HG03039 (cell line): ENCODE data around the gene CA10.

Source experiments
- ATAC-seq: cut with Tn5 transposase; IDR thresholded peaks from one replicate; pipeline ENCODE4 v1.9.1; 2021; ENCODE audit warnings: mild to moderate bottlenecking, moderate library complexity; ENCODE audit not compliant: unreplicated experiment

CA10 gene

DNA sequence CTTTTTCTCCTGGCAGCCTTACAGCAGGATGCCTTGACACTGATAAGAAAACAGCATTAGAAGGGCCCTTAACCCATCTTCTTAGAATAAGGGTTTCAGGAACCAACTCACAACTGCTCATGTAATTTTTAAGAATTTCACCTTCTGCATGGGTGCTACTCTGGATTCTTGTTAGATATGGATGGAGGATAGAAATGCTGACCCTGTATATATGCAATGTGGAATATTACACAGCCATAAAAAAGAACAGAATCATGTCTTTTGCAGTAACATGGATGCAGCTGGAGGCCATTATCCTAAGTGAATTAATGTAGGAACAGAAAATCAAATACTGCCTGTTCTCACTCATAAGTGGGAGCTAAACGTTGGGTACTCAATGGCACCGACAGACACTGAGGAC, 423.5 kb downstream of the CA10 start:
- no peak for ATAC-seq

DNA sequence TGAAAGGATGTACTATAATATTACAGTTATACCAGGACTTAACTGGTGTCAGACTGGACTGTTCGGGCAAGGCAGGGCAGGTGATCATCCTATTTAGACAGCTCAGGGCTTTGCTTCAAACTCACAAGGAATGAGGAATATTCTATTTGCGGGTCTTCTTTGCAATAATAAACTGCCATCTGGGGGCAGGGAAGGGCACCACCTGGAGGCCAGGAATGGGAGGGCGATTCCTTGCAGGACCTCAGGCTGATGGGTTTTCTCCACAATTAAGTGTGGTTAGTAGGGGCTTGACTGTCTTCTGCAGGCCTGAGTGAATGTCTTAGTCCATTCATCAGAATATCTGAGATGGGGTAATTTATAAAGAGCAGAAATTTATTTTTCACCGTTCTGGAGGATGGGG, 424.1 kb downstream of the CA10 start:
- ATAC-seq, result no peak

DNA sequence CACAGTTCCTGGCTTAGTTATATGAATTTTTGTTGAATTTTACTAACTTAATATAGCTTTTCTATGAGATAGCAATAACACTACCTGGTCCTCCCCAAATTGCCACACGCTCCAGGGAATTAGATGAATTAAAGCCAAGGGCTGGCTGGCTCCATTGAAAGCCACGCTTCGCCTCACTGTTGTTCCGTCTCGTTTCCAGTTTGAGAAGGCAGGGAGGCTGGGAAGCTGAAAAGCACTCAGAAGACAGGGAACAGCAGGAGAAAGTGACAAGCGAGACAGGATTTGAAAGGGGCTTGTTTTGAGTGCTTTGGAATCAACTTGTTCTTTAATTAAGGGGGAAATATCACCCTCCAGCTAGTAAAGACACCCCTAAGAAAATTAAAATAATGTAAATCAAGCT, 425.3 kb downstream of the CA10 start:
- no peak for ATAC-seq

DNA sequence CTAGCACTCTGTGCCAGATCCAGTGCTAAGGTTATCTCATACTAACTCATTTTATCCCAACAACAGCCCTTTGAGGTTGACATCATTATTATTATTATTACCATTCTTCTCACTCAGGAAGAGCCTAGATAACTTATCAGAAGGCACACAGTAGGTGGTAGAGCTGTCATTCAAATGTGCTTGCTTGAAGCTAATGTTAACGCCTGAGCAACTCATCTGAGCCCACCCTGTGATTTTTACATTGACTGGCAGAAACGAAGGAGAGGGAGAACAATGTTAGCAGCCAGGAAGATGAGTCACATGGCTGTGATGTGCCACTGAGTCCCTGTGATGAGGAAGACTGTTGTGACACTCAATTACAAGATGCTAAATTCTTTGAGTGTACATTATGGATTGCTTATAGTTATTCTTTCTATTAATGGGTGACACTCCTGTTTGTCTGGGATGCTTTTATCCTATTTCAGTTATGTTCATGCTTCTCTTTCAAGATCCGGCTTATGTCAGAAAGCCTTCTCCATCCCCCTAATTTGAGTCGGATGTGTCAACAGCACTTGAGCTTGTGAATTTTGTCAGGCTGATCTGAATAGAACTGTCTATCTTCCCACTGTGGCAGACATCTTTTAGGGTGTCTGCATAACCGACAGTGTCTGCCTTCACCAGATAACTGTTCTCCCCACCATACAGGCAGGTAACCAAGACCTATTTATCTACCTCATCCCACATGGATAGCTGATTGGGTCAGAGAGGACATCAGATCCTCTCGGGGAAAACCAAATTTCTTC, 426.4 kb downstream of the CA10 start:
- ATAC-seq, result no peak

DNA sequence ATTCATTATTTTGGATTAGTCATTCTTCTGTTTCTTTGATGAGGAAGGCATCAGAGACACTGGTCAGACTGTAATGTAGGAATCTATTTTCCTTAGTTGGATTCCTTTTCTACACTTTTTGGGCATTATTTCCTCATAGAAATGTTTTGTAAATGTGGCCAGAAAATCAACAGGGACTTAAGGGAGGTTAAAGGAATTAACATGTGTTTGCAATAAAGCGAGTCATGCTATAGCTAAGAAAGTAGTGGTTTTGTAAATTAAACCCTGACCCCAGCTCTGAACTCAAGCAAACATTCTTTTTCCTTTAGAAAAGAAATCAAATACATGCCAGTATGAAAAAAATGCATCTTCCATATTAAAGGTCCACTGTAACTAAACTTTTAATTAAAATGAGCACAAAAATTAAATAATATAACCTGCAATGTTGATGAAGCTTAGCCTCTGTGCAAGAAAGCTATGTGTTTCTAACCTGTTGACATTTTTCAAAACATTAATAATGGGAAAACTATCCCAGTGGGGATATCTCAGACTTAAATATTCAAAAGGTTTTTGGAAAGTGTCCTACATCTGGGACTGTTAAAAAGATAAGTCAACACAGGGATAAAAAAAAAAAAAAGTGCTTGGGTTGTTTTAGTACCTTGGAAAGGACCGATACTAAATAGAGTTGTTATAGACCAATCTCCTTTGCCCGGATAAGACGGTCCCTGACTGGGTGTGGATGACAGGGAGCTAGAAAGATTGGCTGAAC, 428.0 kb downstream of the CA10 start:
- no peak for ATAC-seq

DNA sequence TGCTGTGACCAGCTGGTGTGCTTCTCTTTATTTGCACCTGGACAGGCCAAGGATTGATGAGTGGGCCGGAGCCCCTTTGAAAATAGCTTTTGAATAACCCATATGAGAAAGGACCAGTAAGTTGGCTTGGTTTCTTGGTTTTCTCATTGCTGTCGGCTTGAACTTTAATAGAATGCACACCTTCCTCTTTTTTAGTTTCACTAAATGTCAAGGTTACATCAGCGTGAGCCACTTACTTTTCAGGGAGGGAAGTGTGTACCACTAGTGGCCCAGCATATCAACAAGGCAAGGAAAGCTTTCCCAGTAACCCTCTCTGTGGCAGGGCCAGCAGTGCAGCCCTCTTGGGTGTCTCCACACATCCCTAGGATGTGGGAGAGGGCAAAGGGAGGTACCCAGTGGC, 433.3 kb downstream of the CA10 start:
- no peak for ATAC-seq

DNA sequence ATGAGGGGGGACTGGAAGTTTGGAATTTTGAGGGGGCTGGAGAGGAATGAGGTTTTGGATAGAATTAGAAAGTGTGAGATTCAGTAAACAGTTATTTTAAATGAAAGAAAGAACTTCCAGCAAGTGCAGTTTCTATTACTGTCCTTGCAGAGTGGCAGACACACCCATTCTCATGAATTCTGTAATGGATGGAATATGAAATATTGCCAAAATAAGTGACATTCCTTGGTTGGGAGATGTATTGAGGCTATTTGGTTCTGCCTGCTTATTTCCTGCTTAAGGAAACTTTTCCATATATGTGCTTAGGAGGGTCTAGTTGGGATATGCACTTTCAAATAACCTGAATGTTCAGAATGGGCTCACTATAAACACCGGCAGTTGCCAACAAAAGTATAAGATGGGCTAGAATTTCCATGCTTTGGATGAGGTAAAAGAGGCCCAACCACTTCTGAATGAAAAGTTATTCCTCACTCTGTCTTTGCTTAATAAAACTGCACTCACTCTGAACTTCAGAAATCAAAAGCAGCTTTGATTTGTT, 434.4 kb downstream of the CA10 start:
- ATAC-seq, result no peak

DNA sequence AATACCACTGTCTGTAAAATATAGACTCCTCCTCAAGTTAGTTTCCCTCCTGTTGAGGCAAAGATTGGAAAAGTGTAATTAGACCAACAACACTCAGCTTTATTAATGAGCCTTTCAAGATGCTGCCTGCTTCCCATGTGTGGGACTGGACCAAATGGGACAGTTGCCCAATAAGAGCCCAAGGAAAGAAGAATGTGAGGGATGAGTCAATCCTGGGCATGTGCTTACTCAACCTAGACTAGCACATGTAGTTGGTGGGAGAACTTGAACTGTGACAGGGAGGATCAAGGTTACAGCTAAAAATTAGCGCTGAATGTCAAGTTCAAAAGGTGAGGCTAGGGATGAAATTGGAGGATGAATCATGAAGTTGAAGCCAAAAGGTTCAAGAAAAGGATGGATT, 435.5 kb downstream of the CA10 start:
- ATAC-seq, result no peak

DNA sequence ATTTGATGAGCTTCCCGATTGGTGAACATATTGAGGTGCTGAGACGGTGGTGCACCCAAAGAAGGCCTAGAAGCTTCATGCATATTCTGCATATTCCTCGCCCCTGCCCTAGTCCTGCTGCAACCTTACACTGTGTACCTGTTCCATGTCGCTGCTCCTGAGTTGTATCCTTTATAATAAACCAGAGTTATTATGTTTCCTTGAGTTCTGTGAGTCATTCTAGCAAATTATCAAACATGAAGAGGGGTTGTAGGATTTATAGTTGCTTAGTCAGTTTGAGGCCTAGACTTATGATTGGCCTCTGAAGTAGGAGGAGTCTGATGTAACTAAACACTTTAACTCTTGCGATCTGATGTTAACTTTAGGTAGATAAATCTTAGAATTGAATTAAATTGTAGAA, 436.8 kb downstream of the CA10 start:
- ATAC-seq, result no peak

DNA sequence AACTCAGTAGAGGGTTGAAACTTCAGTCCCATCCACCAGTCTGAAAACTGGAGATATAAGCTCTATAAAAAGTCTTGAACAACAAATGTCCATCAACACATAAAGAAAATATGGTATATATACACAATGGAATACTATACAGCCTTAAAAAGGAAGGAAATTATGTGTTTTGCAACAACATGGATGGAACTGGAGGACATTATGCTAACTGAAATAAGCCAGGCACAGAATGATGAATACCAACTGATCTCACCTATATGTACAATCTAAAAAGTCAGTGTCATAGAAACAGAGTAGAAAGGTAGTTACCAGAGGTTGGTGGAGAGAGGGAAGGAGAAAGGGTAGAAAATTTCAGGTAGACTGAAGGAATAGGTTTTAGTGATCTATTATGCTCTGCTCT, 438.1 kb downstream of the CA10 start:
- no peak for ATAC-seq

DNA sequence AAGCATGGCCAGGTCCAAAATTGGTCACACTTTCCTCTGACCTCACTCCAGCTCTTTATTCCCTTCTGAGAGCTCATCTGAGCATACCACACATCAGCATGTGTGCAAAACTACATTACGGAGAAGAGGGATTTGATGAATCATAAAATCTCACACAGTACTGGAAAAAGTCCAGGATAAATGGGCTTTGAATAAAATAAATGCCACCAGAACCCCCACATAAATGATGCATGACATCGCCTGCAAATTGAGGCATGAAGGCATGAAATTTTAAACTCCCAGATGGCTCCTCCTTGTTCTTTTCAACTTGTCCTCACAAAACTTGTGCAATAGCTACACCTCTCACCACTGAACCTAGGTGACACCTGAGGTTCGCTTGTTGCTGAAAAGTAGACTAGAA, 439.5 kb downstream of the CA10 start:
- ATAC-seq, result no peak

DNA sequence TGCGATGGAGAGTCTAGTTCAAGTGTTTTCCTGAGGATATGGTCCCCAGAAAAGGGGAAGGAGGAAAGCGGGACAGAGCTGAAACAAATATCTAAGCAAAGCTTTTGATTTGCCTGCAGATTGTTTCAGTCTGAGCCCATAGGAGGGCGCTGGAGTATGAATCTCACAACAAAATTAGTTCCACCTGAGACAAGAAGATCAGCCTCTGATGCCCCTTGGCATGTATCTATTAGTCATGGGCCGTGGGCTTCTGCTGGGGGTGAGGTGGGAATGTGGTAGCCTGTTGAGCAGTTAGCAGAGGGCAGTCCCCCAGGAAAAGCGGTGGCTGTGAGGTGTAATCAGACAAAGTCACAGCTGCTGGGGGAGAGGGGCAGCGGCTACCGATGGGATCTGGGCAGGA, 446.9 kb downstream of the CA10 start:
- ATAC-seq, result no peak

DNA sequence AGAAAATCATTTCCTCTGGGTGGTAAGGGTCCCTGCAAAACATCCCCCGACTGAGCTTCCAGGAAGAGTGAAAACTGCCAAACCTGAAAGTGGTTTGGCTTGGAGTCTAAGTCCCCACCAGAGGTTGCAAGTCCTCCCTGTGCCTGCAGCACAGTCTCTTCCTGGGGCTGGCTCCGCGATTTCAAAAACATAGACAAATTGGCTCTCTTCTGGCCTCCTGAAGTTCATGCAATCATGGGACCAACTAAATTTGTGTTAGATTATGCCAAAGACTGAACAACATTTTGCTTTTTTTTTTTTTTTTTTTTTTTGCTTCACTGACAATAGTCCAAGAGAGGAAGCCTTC, 447.9 kb downstream of the CA10 start:
- ATAC-seq, result no peak

DNA sequence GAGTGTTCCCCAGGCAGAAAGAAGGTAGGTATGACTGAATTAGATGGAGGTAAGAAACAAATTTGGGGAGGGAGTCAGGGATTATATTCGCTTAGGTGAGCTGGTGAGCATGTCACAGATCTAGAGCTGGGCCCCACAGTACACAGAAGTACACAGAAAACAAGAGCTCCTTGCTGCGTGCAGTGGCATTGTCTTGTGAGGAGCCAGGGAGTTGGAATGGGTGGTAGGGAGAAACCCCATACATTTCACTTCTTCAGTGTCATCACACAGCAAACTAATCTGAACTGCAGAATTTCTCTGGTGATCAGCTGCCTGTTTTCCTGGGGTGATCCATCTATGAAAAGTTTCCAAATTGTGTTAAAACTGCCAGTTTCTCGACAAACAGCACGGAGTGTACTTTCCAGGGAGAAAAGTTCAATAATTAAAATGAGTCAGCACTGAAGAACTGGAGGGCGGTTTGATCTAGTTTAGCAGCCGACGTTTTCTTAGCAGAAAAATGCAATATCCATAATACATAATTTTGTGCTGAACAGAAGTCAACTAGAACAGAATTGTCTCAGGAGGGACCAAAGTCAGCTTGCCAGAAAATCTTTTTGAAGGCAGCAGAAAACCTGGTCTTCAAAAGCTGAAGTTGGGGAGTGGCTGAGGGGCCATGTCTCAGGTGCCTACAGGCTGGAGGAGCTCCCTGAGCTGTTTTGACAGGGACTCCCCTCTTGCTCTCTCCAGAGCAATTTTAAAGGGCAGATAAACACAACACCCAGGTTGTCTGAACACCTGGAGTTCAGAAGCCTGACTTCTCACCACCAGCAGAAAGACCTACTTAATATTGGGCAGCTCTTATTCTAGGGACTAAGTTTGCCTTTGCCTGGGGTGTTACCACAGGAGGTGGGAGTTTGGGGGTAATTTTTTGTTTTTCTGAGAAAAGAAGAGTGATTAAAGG, 448.6 kb downstream of the CA10 start:
- no peak for ATAC-seq

DNA sequence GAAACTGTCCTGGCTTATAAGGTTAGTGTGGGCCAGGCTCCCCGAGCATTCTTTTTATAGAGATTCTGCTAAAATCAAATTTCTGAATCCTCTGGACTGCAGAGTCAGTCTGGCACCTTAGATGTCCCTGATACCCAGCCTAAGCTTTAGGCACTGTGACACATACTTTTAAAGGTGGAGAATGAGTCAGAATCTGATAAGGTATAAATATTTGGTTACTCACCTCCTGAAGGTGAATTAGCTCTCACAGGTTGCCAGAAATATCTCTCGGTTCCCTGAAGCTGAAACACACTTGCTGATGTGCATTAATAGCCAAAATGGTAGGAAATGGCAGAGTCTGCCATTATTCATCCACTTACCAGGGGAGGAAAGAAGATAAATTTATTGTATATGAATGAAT, 451.3 kb downstream of the CA10 start:
- ATAC-seq, result no peak

DNA sequence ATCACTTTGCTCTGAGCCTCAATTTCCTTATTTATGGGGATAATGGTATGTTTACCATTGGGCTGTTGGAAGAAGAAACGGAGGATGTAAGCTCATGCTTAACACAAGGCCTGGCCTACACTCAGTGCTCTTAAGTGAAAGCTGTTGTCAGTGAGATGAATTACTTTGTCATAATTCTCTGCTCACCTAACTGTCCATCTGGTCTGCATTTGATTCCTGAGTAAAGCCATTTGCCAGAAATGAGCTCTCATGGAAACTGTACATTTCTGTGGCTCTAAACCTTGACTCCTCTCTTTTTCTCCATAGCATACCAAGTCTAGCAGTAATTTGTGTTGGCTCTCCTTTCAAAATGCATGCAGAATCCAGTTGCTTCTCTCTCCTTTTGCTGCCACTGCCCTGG, 452.4 kb downstream of the CA10 start:
- ATAC-seq, result no peak

DNA sequence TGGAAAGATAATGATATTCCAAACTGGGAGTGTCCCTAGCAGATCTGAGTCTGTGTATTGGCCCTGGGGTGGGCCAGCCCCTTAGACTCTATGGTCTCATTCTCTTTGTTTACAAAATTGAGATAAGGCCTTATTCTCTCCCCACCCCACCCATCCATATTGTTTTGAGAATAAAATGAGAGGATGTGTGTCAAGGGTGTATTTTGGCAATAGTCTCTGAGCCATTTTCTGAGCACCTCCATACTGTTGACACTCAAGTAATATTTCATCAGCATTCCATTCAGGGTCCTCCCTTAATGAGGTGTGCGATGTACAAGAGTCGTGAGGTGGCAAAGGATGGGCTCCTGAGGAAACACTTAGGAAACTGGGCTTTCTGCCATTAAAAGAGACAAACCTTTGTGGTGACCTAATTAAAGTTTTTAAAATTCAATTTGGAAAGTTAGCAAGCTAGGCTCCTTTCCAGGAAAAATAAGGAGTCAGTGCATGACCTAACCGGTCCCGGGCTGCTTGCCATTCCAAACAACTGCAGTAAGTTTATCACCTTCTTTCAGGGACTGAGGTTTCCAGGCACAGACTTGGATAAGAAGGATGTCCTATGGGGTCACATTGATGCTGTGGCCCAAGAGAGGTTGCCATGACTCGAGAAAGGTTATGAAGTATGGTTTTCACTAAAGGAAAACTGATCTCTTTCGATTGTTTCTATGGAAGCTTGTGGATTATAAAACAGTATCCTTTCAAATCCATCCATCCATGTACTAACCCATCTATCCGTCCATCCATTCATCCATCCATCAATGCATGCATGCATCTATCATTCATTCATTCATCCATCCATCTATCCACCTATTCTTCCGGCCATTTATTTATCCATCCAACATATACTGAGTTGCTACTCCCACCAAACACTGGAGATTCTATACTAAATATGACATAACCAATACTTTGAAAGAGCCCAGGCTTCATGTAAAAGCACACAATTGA, 454.9 kb downstream of the CA10 start:
- no peak for ATAC-seq

DNA sequence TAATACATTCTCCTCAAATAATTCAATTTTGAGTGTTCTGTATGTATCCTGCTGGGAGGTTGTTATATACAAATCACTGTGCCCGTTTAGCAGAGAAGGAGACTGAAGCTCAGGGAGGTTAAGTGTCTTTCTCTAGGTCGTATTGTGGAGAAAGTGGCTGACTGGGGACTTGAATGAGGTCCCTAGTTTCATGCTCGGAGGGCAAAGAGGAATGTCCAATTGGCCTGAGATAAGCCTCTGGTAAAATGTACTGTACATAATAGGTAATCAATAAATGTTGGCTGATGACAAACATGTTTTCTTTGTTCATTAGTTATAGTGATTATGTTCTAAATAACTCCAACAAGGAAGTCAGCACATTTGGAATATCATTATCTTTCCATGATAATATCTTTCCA, 455.6 kb downstream of the CA10 start:
- ATAC-seq, result no peak

DNA sequence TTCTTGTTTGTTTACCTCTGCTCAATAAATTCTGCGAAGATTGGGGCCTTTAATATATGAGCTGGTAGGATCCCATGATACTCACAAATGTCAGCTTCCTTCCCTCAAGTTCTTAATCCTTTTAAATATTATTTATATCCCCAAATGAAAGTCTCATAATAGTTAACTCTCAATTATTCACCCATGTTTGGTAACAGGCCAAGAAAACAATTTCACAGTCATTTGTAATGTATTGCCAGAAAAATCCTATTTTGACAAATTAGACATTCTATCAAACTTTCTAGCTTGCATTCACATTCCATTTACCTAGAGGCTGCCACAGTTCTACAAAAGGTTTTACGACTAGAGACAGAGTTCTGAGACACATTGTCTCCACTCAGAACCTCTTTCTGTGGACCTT, 457.0 kb downstream of the CA10 start:
- no peak for ATAC-seq
